HG03175 (cell line): ENCODE measurements around the gene PRDM11.
"Not testable (repeated sequence)": the region's sequence is repeated elsewhere in the genome, so short reads cannot be mapped to it uniquely, and the experiment has no call there.

ENCODE experiments used
- ATAC-seq: cut with Tn5 transposase; IDR thresholded peaks from one replicate; pipeline ENCODE4 v1.9.1; 2021; ENCODE audit warnings: mild to moderate bottlenecking, moderate library complexity; ENCODE audit not compliant: unreplicated experiment

Gene PRDM11

GRCh38 chr11:45146072-45147016 lies at the start of gene PRDM11:
TSS of gene PRDM11 (plus strand) at chr11:45146639. CDS start at chr11:45181767, 35,128 bp downstream.
- peak; percentile 34 for ATAC-seq

GRCh38 chr11:45097721-45098493 lies 48.5 kb upstream of the PRDM11 start:
- ATAC-seq = no peak

GRCh38 chr11:45098929-45099328 lies 47.5 kb upstream of the PRDM11 start:
- no peak for ATAC-seq

GRCh38 chr11:45100339-45100738 lies 46.1 kb upstream of the PRDM11 start:
- ATAC-seq = no peak

- no peak for ATAC-seq
Observed at GRCh38 chr11:45102361-45102809, 44.1 kb upstream of the PRDM11 start.

GRCh38 chr11:45102810-45103621 lies 43.4 kb upstream of the PRDM11 start:
- ATAC-seq = no peak

- no peak for ATAC-seq
Observed at GRCh38 chr11:45104006-45104789, 42.2 kb upstream of the PRDM11 start.

- no peak for ATAC-seq
Observed at GRCh38 chr11:45104790-45105084, 41.7 kb upstream of the PRDM11 start.

GRCh38 chr11:45105233-45105983 lies 41.0 kb upstream of the PRDM11 start:
- ATAC-seq = no peak

- ATAC-seq = no peak
Observed at GRCh38 chr11:45105984-45106375, 40.5 kb upstream of the PRDM11 start.

- ATAC-seq = no peak
Observed at GRCh38 chr11:45106440-45106839, 40.0 kb upstream of the PRDM11 start.

- ATAC-seq = no peak
Observed at GRCh38 chr11:45107029-45107428, 39.4 kb upstream of the PRDM11 start.

- no peak for ATAC-seq
Observed at GRCh38 chr11:45108070-45109064, 38.1 kb upstream of the PRDM11 start.

- ATAC-seq = no peak
Observed at GRCh38 chr11:45109400-45109799, 37.0 kb upstream of the PRDM11 start.

- no peak for ATAC-seq
Observed at GRCh38 chr11:45110562-45110961, 35.9 kb upstream of the PRDM11 start.

- ATAC-seq = no peak
Observed at GRCh38 chr11:45113807-45114206, 32.6 kb upstream of the PRDM11 start.

GRCh38 chr11:45127836-45128235 lies 18.6 kb upstream of the PRDM11 start:
- not testable (repeated sequence) for ATAC-seq

GRCh38 chr11:45133878-45134277 lies 12.6 kb upstream of the PRDM11 start:
- ATAC-seq = no peak
